Erythroblast (primary cell): ENCODE data around the gene OR52K2.

Experiments
- GATA1 ChIP-seq: IDR thresholded peaks from 2 replicates; pipeline ENCODE4 v1.6.1; 2011; ENCODE audit warnings: low read depth, mild to moderate bottlenecking, control low read depth, low read length, moderate library complexity
- POLR2A ChIP-seq: IDR thresholded peaks from 2 replicates; pipeline ENCODE4 v1.6.1; 2011; ENCODE audit warnings: mild to moderate bottlenecking, low read length

GRCh38 chr11:4460151-4460550 lies 11.1 kb downstream of the OR52K2 start:
- TF ChIP-seq POLR2A (no peak), GATA1 (no peak)
